ENCODE results near the gene PTK7. TPM values are rescaled to one million over a fixed set of nuclear protein-coding genes. Genes with fewer than 3 reads are reported as not detected.

The PTK7 gene
- total RNA-seq, 1 experiment from 2014 or later: 105 TPM

GRCh38 chr6:43128926-43129325, 52.8 kb downstream of the PTK7 start:
- peaks cover 33 to 37% of the 10 kb centered on the region in 2 experiments for H3K4me1 ChIP-seq (ENCODE audit: control insufficient read depth in 1 of 2, insufficient read depth in 2 of 2, low read length in 2 of 2)
- H3K27ac ChIP-seq (ENCODE audit: low read depth, low read length): no peak overlapping the region
- H4K20me1 ChIP-seq (ENCODE audit: insufficient read depth): no peaks in the 10 kb centered on the region
- TF ChIP-seq CEBPB (IDR thresholded peaks at IDR 0.05; ENCODE audit: low read depth): no peak
- TF ChIP-seq, protein P1, sequence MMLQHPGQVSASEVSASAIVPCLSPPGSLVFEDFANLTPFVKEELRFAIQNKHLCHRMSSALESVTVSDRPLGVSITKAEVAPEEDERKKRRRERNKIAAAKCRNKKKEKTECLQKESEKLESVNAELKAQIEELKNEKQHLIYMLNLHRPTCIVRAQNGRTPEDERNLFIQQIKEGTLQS (IDR thresholded peaks at IDR 0.05): no peak
- TF ChIP-seq ZFX (IDR thresholded peaks at IDR 0.05): no peak
- no peak for TF ChIP-seq ZBTB33 (IDR thresholded peaks at IDR 0.05; ENCODE audit: extremely low read depth, insufficient replicate concordance, low read length)
- TF ChIP-seq YY1 (IDR thresholded peaks at IDR 0.05; ENCODE audit: extremely low read depth, insufficient replicate concordance, low read depth, low read length): no peak
- no peak for TF ChIP-seq EZH2phosphoT487 (IDR thresholded peaks at IDR 0.05; ENCODE audit: borderline replicate concordance)
- TF ChIP-seq POLR2A (IDR thresholded peaks at IDR 0.05; ENCODE audit: borderline replicate concordance, extremely low read depth, insufficient read depth, insufficient read length): no peak
- ChIA-PET RAD21 (ENCODE audit: low non-redundant PET in 1 of 2, low total read pairs in 2 of 2, uncharacterized antibody in 2 of 2, unreplicated experiment in 2 of 2) (no interaction called here), POLR2A (no interaction called here), CTCF (no interaction called here)
- no peak overlapping the region for H3K9ac ChIP-seq (ENCODE audit: low read length)
- H3K27me3 ChIP-seq (ENCODE audit: insufficient read depth, low read length): no peaks in the 10 kb centered on the region
- H3K36me3 ChIP-seq (ENCODE audit: control insufficient read depth in 1 of 2, insufficient read depth in 2 of 2, low read length in 2 of 2): peaks cover 4% of the 10 kb centered on the region in 2 experiments; a peak in 2 of 4 replicates
- no peak for DNase-seq (ENCODE audit: low read depth, low spot score)
- peaks cover 26% of the 10 kb centered on the region; the same call in 1 of the 2 replicates for H3K79me2 ChIP-seq (ENCODE audit: insufficient read depth, low read length)
- intact Hi-C loops (cut with micrococcal nuclease): no loop called here
- no peak for ATAC-seq
- H3K9me2 ChIP-seq (ENCODE audit: insufficient read depth): no peaks in the 10 kb centered on the region
- H3K4me2 ChIP-seq (ENCODE audit: low read length): no peak overlapping the region
- no peak overlapping the region for H2AFZ ChIP-seq (ENCODE audit: low read depth, low read length, poor library complexity, severe bottlenecking)
- no TSS peak for BruUV-seq (replicated peaks)
- H3K4me3 ChIP-seq (replicated peaks in 1 of 2; ENCODE audit: low read depth in 1 of 2, low read length in 2 of 2): no peak overlapping the region
- no peaks in the 10 kb centered on the region for H3K9me3 ChIP-seq (ENCODE audit: control insufficient read depth in 1 of 2, insufficient read depth in 1 of 2, low read depth in 1 of 2, low read length in 2 of 2)
